Measurements from ENCODE around the gene CFAP92.

Gene CFAP92

DNA sequence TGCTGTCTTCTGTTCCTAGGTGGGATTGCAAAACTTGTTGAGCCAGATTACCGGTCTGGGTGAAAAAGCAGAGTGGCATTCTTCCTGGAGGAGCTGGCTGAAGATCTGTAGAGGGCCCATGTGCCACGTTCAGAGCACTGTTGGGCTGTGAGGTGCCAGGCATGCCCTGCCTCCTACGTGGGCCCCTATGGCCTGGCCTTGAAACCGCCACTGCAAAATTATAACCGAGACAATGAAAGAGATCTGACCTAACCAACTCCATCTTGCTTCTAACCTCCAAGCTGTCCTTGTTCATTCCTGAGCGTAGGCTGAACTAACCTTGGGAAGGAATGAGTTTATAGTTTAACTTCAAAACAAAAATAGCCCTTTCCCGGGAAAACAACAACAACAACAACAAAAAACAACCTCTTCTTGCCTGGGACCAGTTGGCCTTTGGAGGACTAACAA, 115.8 kb downstream of the CFAP92 start:
- H3K9me3 Mint-ChIP-seq: no peaks in the 10 kb centered on the region

DNA sequence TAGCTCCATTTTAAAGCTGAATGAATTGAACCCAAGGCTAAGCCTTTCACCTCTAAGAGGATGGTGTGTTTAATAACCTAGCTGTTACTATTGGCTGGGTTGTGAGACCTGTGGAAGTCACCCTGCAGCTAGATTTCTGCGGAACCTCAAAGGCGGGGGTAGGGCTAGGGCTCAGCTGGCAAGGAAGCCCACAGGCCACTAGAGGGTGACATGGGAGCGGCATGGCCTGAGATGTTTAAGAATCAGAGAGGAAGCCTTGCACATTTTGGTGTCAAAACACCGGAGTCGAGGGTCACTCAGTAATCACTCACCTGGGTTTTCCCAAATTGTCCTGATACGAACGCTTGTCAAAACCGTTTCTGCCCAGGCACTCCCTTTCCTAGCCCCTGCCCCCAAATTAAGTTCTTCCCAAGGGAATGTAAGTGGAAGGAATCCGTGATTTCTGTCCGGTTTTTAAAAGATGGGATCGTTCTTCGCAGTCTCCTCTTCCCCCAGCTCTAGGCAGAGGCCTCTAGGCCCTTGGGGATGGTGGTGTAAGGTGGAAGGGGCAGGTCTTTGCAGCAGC, 118.2 kb downstream of the CFAP92 start:
- no peak overlapping the region for H3K27ac Mint-ChIP-seq
- peaks cover 4% of the 10 kb centered on the region for H3K27me3 Mint-ChIP-seq (ENCODE audit: low read depth, poor library complexity)
- TF ChIP-seq CTCF (IDR thresholded peaks at IDR 0.05): peak; percentile 53
- no peaks in the 10 kb centered on the region for H3K9me3 Mint-ChIP-seq
- peak; percentile 51 for DNase-seq
- H3K4me1 Mint-ChIP-seq: peaks cover 55% of the 10 kb centered on the region
- no peaks in the 10 kb centered on the region for H3K36me3 Mint-ChIP-seq (ENCODE audit: low read depth)
- no peak overlapping the region for H3K4me3 Mint-ChIP-seq

More for the DNA sequence above, 115.8 kb downstream of the CFAP92 start:
- H3K27me3 Mint-ChIP-seq (ENCODE audit: low read depth, poor library complexity): peaks cover 10% of the 10 kb centered on the region
- H3K4me1 Mint-ChIP-seq: peaks cover 78% of the 10 kb centered on the region
- no peak for TF ChIP-seq CTCF (IDR thresholded peaks at IDR 0.05)
- no peak for DNase-seq
- H3K27ac Mint-ChIP-seq: peak overlapping the region; percentile 98
- peaks cover 6% of the 10 kb centered on the region for H3K36me3 Mint-ChIP-seq (ENCODE audit: low read depth)
- peak overlapping the region; percentile 93 for H3K4me3 Mint-ChIP-seq

- Mint-ChIP-seq H3K4me1 (peaks cover 45% of the 10 kb centered on the region), H3K27ac (peak overlapping the region; percentile 1), H3K9me3 (no peaks in the 10 kb centered on the region), H3K4me3 (no peak overlapping the region), H3K27me3 (ENCODE audit: low read depth, poor library complexity) (peaks cover 4% of the 10 kb centered on the region), H3K36me3 (ENCODE audit: low read depth) (no peaks in the 10 kb centered on the region)
- no peak for TF ChIP-seq CTCF (IDR thresholded peaks at IDR 0.05)
- no peak for DNase-seq
Observed at GRCh38 chr3:128874481-128875180, 119.2 kb downstream of the CFAP92 start.

- peaks cover 37% of the 10 kb centered on the region for H3K4me1 Mint-ChIP-seq
- no peaks in the 10 kb centered on the region for H3K9me3 Mint-ChIP-seq
- H3K27ac Mint-ChIP-seq: peak overlapping the region; percentile 49
- no peaks in the 10 kb centered on the region for H3K36me3 Mint-ChIP-seq (ENCODE audit: low read depth)
- DNase-seq: no peak
- peaks cover 4% of the 10 kb centered on the region for H3K27me3 Mint-ChIP-seq (ENCODE audit: low read depth, poor library complexity)
- no peak overlapping the region for H3K4me3 Mint-ChIP-seq
- TF ChIP-seq CTCF (IDR thresholded peaks at IDR 0.05): no peak
Observed at GRCh38 chr3:128873244-128874022, 120.4 kb downstream of the CFAP92 start.

DNA sequence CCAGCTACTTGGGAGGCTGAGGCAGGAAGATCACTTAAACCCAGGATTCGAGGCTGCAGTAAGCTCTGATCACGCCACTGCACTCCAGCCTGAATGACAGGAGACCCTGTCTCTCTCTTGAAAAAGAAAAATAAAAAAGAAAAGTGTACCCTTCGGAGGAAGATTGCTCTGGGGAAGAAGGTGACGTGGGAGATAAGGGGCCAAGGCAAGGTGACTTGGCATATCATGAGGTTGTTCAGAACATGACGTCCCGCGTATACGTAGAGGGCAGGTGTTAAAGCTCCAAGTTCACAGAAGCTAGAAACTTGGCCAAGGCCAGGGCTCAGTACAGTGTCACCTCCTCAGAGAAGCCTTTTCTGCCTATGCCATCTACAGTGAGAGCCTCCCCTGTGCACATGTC, 121.1 kb downstream of the CFAP92 start:
- DNase-seq: no peak
- H3K4me3 Mint-ChIP-seq: no peak overlapping the region
- H3K9me3 Mint-ChIP-seq: no peaks in the 10 kb centered on the region
- H3K27me3 Mint-ChIP-seq (ENCODE audit: low read depth, poor library complexity): peaks cover 4% of the 10 kb centered on the region
- no peak overlapping the region for H3K27ac Mint-ChIP-seq
- no peaks in the 10 kb centered on the region for H3K36me3 Mint-ChIP-seq (ENCODE audit: low read depth)
- peaks cover 30% of the 10 kb centered on the region for H3K4me1 Mint-ChIP-seq
- no peak for TF ChIP-seq CTCF (IDR thresholded peaks at IDR 0.05)
